ENCODE results near the gene ABCC8. TPM values are rescaled to one million over a fixed set of nuclear protein-coding genes. Genes with fewer than 3 reads are reported as not detected.

The ABCC8 gene
- total and polyA plus RNA-seq, 2 donors (not counting 3 experiments of a cell fraction or from before 2014, with no cell fraction given) = not detected

DNA sequence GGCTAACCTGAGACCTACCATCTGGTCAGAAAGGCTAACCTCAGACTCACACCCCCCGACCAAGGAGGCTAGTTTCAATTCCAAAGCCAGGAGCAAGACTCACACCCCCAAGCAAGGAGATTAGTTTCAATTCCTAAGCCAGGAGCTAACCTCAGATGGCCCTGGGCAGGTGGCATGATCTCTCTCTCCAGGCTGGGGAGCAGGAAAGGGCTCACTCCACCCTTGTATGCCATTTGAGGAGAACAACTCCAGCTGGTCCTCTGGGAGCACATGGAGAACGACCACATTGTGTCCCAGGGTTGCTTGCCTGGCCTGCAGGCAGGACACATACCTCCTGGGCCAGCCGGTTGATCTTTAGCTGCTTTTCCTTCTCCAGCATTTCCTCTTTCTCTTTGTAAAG, 34.9 kb upstream of the ABCC8 start:
- dilution Hi-C loops (cut with MboI; ENCODE audit: extremely low pct_ligation_motif_present, low sequenced_read_pairs) = no loop called here
- Histone ChIP-seq H3K4me2 (ENCODE audit: insufficient read depth, low read length) (no peak overlapping the region), H4K20me1 (replicated peaks; ENCODE audit: control insufficient read depth, extremely low read depth, insufficient read depth, low read length) (no peaks in the 10 kb centered on the region), H3K36me3 (ENCODE audit: control insufficient read depth in 2 of 2, extremely low read depth in 1 of 2, insufficient read depth in 2 of 2, low read length in 2 of 2) (no peaks in the 10 kb centered on the region), H3K4me1 (ENCODE audit: control insufficient read depth, extremely low read depth, insufficient read depth, low read length) (no peaks in the 10 kb centered on the region), H3K9me3 (replicated peaks; ENCODE audit: control insufficient read depth, insufficient read depth, low read length) (no peaks in the 10 kb centered on the region), H3K27me3 (ENCODE audit: control insufficient read depth in 2 of 2, insufficient read depth in 2 of 2, low read length in 2 of 2) (no peaks in the 10 kb centered on the region), H3K9ac (replicated peaks; ENCODE audit: extremely low read depth, insufficient read depth, low read length) (no peak overlapping the region), H3K79me2 (ENCODE audit: control insufficient read depth, insufficient read depth, low read length) (no peaks in the 10 kb centered on the region), H2AFZ (ENCODE audit: low read depth, low read length) (no peak overlapping the region), H3K9me1 (replicated peaks; ENCODE audit: control insufficient read depth, extremely low read depth, insufficient read depth, low read length) (no peaks in the 10 kb centered on the region), H3K27ac (ENCODE audit: insufficient read depth, low read depth, low read length) (no peak overlapping the region), H3K4me3 (replicated peaks in 1 of 3; ENCODE audit: insufficient read depth in 1 of 3, low read depth in 1 of 3, low read length in 3 of 3) (no peak overlapping the region)
- BruUV-seq (replicated peaks) = no TSS peak
- FAIRE-seq = no peak
- ChIA-PET POLR2A (no interaction called here), CTCF (interaction anchor here (3.3 kb wide), 1 partner anchor 16 kb away, joined by 17 read pairs; no protein-coding TSS in a partner anchor)
- intact Hi-C loops (cut with micrococcal nuclease) = no loop called here
- no peak for DNase-seq (ENCODE audit: low read depth, low spot score)
- TF ChIP-seq GATA2 (IDR thresholded peaks at IDR 0.05; ENCODE audit: insufficient read depth, insufficient read length, low read depth, low read length) (no peak), POLR2AphosphoS5 (IDR thresholded peaks at IDR 0.05; ENCODE audit: insufficient read depth, low read depth, low read length) (no peak), JUN (IDR thresholded peaks at IDR 0.05; ENCODE audit: borderline replicate concordance, insufficient read depth, insufficient read length, low read depth) (no peak), EZH2 (IDR thresholded peaks at IDR 0.05; ENCODE audit: borderline replicate concordance, low read depth, low read length, severe bottlenecking) (no peak), POLR2A (IDR thresholded peaks at IDR 0.05; ENCODE audit: low read depth, low read length) (no peak), MYC (IDR thresholded peaks at IDR 0.05; ENCODE audit: low read depth, low read length) (no peak), FOS (IDR thresholded peaks at IDR 0.05; ENCODE audit: borderline replicate concordance, insufficient read depth, low read length) (no peak)
- TF ChIP-seq, protein P1, sequence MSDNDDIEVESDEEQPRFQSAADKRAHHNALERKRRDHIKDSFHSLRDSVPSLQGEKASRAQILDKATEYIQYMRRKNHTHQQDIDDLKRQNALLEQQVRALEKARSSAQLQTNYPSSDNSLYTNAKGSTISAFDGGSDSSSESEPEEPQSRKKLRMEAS (IDR thresholded peaks at IDR 0.05; ENCODE audit: insufficient read depth, insufficient read length) = no peak
- TF ChIP-seq, protein P2, sequence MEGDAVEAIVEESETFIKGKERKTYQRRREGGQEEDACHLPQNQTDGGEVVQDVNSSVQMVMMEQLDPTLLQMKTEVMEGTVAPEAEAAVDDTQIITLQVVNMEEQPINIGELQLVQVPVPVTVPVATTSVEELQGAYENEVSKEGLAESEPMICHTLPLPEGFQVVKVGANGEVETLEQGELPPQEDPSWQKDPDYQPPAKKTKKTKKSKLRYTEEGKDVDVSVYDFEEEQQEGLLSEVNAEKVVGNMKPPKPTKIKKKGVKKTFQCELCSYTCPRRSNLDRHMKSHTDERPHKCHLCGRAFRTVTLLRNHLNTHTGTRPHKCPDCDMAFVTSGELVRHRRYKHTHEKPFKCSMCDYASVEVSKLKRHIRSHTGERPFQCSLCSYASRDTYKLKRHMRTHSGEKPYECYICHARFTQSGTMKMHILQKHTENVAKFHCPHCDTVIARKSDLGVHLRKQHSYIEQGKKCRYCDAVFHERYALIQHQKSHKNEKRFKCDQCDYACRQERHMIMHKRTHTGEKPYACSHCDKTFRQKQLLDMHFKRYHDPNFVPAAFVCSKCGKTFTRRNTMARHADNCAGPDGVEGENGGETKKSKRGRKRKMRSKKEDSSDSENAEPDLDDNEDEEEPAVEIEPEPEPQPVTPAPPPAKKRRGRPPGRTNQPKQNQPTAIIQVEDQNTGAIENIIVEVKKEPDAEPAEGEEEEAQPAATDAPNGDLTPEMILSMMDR (IDR thresholded peaks at IDR 0.05; ENCODE audit: extremely low read depth in 1 of 2, insufficient read depth in 1 of 2, low read depth in 1 of 2, low read length in 2 of 2) = no peak

Measured in endothelial cell of umbilical vein (primary cell).